HK-2 (cell line): ENCODE data around the gene ANKRD9.

ENCODE experiments used
- DNase-seq: peaks from one replicate; pipeline ENCODE4 v3.0.0-alpha.2; 2018; ENCODE audit not compliant: unreplicated experiment

Gene ANKRD9

GRCh38 chr14:102473559-102473958, 36.0 kb downstream of the ANKRD9 start:
- no peak for DNase-seq

DNA sequence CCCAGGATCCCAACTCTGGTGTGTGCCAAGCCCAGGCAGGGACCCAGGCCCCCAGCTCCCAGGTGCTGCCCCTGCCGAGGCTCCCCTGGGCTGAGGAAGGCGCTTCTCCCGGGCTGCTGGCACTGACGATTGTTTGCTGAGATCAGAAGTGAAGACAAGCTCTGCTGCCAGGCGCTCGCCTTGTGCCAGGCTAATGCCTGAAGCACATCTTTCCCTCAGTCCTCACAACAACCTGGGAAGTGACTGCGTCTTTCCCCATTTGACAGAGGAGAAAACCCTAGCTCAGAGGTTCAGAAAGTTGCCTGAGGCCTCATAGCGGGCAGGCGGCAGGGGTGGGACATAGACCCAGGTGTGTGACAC, 36.8 kb downstream of the ANKRD9 start:
- no peak for DNase-seq

GRCh38 chr14:102471921-102472790, 37.4 kb downstream of the ANKRD9 start:
- no peak for DNase-seq

DNA sequence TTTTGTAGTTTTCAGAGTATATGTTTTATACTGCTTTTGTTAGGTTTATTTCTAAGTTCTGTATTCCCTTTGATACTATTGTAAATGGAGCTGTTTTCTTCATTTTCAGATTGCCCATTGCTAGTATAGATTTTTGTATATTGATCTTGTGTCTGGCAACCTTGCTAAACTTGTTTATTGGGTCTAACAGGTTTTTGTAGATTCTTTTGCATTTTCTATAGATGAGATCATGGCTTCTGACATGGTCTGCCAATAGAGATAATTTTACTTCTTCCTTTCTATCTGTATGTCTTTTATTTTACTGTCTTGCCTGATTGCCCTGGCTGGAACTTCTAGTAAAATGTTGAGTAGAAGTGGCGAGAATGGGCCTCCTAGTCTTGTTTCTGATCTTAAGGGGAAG, 40.3 kb downstream of the ANKRD9 start:
- DNase-seq = no peak

GRCh38 chr14:102464846-102465341, 44.7 kb downstream of the ANKRD9 start:
- no peak for DNase-seq

GRCh38 chr14:102464006-102464405, 45.6 kb downstream of the ANKRD9 start:
- DNase-seq = no peak

GRCh38 chr14:102462391-102462790, 47.2 kb downstream of the ANKRD9 start:
- no peak for DNase-seq

DNA sequence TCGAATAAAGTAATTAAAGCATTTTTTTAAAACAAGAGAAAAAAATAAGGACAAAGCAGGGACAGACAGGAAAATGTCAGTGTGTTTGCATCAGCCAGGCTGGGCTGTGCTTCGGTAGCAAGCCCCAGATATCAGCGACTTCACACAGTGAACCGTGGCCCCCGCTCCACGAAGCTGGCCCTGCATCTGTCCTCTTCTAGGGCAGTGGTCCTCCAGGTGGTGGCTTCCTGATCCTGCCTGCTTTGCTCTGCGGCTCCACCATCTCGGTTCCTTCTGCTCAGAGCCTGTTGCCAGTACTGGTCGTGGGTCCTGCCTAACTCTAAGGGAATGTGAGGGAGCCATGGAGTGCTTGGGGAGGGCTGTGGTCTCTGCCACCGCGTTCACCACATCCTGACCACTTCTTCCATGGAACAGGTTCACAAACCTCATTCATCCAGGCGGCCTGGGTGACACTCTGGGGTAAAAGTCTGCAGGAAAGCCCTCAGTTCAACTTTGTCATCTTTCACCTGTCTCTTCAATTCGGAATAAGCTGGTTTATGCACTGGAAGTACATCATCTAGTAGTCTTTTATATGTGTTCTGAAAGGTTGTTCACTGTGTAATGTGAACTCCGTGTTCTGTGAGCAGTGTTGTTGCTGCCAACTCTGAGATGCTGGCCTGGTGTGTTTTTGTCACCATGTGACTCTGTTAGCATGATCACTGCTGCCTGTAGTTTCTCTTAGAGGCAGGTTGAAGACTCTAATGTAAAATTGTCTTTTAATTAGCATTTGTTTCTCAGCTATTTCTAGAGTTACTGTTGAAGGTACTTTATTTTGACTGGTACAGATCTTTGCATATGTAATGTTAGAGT, 47.9 kb downstream of the ANKRD9 start:
- no peak for DNase-seq

GRCh38 chr14:102457509-102457908, 52.1 kb downstream of the ANKRD9 start:
- DNase-seq = no peak

DNA sequence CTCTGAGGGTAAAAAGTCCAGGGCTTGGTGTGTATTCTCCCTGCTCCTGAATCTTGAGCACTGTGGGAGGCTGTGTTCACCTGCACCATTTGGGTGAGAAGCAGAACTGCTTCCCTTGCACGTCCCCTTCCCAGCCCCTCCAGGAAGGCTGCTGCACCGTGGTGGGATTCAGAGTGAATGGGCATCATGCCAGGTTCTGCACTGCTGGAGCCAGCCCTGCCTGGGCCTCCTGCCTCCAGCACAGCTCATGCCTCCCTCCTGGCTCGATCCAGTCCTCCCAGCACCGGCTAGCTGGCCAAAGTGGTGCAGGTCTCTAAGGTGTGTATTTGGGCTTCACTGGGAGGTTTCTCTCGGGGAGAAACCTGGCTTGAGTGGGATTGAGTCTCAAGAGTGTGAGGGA, 54.9 kb downstream of the ANKRD9 start:
- DNase-seq = no peak

DNA sequence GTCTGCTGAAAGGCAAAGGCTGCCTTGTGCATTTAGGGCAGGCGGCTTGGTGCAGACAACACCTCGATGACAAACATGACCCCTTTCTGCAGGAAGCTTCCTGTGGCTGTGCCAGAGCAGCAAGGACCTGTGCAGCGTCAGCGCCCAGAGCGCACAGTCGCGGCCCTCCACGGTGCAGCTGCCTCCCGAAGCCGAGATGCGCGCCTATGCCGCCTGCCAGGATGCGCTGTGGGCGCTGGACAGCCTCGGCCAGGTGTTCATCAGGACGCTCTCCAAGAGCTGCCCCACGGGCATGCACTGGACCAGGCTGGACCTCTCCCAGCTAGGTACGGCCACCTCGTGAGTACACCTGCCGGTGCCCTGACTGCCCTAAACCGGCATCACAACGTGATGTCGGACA, 57.3 kb downstream of the ANKRD9 start:
- DNase-seq = no peak
